HFF-Myc (cell line): ENCODE measurements around the gene USF3.

ENCODE experiments used
- DNase-seq: peaks from one replicate; pipeline ENCODE4 v3.0.0-alpha.2; 2011; ENCODE audit warnings: low read depth; ENCODE audit errors: extremely low read depth
- H3K4me3 ChIP-seq: replicated peaks from 2 replicates; pipeline ENCODE4 v1.5.1; 2011; ENCODE audit warnings: low read depth, mild to moderate bottlenecking, control low read depth, low read length
- CTCF ChIP-seq: IDR thresholded peaks from 2 replicates; pipeline ENCODE4 v1.5.1; 2012; ENCODE audit warnings: mild to moderate bottlenecking, low read depth, low read length, control low read depth; ENCODE audit errors: missing control alignments

The USF3 gene

GRCh38 chr3:113658107-113658506, 38.3 kb downstream of the USF3 start:
- TF ChIP-seq CTCF = no peak
- DNase-seq = no peak
- no peak overlapping the region for H3K4me3 ChIP-seq

GRCh38 chr3:113654851-113655250, 41.6 kb downstream of the USF3 start:
- no peak overlapping the region for H3K4me3 ChIP-seq
- no peak for TF ChIP-seq CTCF
- no peak for DNase-seq

GRCh38 chr3:113654310-113654709, 42.1 kb downstream of the USF3 start:
- no peak for DNase-seq
- TF ChIP-seq CTCF = no peak

GRCh38 chr3:113649174-113649845, 47.1 kb downstream of the USF3 start:
- no peak for TF ChIP-seq CTCF
- no peak for DNase-seq
- no peak overlapping the region for H3K4me3 ChIP-seq

More at GRCh38 chr3:113654310-113654709, 42.1 kb downstream of the USF3 start:
- H3K4me3 ChIP-seq = no peak overlapping the region

- no peak for DNase-seq
- no peak for TF ChIP-seq CTCF
- no peak overlapping the region for H3K4me3 ChIP-seq
Measured at GRCh38 chr3:113648524-113648923, 47.9 kb downstream of the USF3 start.

- TF ChIP-seq CTCF = no peak
- DNase-seq = no peak
- H3K4me3 ChIP-seq = no peak overlapping the region
Measured at GRCh38 chr3:113643583-113643982, 52.9 kb downstream of the USF3 start.

DNA sequence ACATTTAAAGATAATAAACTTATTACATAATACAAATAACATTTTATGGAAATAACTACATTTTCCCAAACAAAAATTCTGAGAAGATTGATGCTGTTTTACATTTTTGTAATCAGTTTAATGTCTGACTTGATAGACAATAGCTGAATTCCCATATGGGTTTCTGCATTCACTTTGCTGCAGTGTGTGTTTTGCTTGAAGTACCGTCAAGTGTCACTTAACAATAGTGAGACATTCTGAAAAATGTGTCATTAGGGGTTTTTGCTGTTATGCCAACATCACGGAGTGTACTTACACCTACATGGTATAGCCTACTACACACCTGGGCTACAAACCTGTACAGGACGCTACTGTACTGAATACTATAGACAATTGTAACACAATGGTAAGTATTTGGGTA, 57.5 kb downstream of the USF3 start:
- TF ChIP-seq CTCF = no peak
- DNase-seq = no peak
- H3K4me3 ChIP-seq = no peak overlapping the region
